Activated CD8-positive, alpha-beta memory T cell treated with anti-CD3 and anti-CD28 coated beads, Interleukin-2, amount 50 U/mL, for 48 hours (primary cell): ENCODE data around the gene RNF175.
A peak's percentile ranks its signal among the peaks of the same experiment; 100 is the strongest.

Experiments
- DNase-seq: peaks from one replicate; pipeline ENCODE4 v3.0.0-alpha.2; 2020

Gene RNF175

DNA sequence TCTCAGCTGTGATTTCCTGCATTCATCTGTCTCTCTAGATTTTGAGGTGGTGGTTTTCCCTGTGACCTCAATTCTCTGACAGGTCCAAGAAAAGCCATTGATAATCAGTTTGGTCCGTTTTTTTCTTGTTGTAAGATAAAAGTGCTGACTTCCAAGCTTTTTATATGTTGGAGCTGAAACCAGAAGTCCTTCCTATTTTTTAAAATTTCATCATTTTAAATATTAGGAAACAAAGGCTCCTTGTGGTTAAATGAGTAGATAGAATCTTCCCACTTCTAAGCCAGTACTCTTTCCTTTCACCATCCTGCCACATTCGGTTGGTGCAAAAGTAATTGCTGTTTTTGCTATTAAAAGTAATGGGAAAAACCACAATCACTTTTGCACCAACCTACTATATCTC is 18.3 kb downstream of the RNF175 start:
- DNase-seq, result no peak

DNA sequence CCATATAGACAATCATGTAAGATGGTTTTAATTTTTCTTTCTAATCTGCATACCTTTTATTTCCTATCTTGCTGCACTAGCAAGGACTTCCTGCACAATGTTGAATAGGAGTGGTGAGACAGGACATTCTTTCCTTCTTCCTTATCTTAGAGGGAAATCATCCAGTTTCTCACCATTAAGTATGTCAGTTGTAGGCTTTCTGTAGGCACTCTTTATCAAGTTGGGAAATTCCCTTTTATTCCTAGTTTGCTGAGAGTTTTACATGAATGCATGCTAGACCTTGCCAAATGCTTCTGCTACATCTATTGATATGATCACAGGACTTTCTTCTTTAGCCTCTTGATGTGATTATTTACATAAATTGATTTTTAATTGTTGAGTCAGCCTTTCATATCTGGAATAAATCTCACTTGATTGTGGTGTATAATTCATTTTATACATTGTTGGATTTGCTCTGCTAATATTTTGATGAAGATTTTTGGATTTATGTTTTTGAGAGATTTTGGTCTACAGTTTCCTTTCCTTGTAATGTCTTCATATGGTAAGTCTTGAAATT is 23.8 kb downstream of the RNF175 start:
- no peak for DNase-seq

DNA sequence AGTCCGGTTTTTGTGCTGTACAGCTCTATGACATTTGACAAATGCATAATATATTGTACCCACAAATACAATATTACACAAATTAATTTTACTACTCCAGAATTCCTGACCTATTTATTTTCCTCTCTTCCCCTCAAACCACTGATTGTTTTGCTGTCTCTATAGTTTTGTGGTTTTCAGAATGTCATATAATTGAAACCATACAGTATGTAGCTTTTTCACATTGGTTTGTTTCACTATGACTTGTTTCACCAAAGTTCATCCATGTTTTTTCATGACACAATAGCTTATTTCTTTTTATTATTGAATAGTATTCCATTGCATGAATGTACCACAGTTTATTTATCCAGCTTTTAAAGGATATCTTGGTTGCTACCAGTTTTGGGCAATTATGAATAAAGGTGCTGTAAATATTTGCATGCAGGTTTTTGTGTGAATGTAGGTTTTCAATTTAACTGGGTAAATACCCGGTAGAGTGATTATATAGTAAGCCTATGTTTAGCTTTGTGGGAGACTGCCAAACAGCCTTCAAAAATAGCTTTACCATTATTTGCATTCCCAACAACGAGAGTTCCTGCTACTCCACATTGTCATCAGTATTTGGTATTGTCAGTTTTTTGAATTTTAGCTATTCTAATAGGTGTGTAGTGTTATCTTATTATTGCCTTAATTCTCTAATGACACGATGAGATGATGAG is 25.9 kb downstream of the RNF175 start:
- DNase-seq, result no peak

DNA sequence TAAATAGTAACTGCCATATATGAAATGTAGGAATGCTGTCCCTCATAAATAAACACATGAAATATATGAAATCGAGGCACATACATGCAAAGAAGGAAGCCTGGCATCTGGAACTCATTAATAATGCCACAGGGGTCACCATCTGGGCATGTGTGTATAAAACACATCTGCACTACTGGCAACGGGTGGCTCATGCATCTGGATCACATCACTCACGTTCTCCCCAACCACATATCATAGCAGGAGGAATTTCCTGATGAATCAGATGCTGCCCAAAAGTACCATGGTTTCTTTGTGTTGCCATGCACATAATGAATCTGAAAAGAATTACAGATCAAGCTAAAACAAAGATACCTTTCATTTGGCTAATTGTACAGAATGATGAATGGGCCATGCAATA is 28.6 kb downstream of the RNF175 start:
- no peak for DNase-seq

DNA sequence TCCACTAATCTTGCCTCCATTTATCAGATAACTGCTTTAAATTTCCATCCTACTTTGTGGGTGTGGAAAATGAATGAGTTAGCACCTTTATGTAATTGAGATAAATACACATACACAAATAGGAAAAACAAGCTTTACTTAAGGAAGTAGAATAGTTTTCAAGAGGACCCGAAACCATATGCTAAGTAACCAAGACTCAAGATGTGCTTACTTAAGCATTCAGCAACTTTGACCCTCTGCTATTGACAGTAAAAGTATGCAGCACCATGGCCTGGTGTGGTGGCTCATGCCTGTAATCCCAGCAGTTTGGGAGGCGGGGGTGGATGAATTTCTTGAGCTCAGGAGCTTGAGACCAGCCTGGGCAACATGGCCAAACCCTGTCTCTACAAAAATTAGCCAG is 29.9 kb downstream of the RNF175 start:
- no peak for DNase-seq

DNA sequence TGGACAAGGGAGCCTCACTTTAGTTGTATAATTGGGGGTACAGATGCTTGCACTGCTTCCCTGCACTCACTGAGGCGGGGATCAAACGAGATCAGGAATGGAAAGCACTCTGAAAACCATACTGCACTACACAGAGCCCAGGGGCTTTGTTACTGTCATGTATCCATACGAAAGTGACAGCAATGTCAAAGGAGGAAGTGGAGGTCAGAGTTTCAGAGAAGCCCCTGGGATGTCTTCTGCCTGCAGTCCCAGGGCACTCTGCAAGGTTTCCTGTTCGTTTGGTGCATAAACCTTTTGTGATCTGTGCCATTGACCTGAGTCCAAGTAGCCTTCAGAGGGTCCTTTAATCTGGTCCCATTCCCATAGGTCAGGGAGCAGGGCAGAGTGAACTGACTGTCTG is 31.2 kb downstream of the RNF175 start:
- no peak for DNase-seq

DNA sequence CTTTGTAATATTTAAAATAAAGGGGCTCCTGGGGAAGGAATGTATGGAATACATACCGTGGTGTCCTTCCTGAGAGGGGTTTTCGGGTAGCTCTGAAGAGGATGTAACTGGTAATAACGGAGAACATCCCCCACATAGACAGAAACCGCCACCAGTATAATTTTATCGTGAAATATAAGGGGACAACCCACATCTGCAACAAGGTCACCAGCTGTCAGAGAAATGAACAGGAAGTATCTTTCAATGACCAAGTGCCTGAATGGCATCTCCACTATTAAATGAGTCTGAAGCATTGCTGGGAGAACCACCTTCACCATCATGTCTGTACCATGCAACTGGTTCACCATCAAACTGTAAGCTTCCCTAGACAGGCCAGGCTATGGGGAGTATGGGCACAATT is 31.7 kb downstream of the RNF175 start:
- DNase-seq, result no peak

DNA sequence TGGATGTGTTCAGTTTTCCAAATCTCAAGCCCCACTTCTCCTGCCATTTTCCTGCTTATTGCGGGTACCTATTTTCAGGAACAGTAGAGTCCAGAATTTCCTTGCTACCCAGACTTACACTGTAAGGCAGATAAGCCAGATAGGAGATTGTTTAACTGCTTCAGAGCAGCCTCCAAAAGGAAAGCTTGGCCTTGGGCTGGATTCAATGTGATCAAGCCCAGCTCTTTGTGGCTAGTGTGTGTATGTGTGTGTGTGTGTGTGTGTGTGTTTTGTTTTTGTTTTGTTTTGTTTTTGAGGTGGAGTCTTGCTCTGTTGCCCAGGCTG is 34.0 kb downstream of the RNF175 start:
- no peak for DNase-seq

DNA sequence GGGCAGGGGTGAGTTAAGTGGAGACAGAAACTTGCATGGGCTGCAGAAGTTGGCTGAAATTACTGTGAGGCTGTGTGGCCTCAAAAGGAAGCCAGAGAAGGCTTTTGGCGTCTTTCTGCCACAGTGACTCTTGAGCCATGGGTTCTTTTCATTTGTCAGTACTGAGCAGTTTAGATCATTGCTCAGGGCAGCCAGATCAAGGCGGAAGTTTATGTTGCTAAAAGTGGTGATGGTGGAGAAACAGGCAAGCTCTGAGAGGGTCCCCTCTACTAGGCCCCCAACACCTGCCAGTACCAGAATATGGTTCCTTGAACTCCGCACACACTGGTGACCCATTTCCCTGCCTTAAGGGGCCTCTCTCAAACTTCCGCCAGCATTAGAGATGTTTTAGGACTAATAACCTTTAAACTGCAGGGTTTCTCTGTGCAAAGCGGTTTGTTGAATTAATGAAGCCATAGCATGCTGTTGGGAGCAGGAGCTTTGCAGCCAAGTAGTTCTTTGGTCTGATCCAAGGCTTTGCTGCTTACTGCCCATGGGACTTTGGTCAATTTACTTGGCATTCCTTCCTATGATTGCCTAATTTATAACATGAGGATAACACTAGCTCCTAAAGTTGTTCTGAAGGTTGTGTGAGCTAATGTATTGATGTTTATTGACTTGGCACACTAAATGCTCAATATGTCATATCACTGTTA is 34.5 kb downstream of the RNF175 start:
- no peak for DNase-seq

DNA sequence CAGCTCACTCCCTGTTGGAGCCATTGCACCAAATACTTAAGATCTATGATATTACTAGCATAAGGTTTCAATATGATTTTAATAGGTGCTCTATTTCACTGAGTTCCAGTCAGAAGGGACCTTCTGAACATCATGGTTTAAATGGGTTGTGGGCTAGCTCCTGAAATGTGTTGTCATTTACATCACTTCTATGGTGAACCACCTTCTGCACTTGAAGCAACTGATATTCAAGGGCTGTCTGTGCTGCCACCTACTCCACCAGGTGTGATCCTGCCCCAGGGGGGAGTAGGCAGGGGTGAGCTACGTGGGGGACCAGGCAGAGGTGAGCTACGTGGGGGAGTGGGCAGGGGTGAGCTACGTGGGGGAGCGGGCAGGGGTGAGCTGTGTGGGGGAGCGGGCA is 35.2 kb downstream of the RNF175 start:
- DNase-seq, result no peak

DNA sequence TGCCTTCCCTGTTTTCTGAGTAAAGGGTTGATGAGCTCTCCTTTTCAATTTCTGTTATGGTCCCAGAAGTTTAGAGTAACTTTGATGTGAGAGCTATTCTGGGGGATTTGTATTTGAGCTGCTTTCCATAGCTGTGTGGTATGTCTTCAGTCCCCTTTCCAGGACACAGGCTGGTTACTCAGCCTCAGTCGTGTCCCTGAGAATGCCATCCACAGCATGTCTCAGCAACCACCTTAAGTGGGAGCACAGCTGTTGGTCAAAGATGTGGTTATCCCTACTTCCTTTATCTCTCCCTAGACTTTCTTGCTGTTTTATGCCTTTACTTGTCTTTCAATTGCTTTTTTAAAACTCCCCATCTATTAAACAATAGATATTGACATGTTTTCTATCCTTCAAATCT is 37.8 kb downstream of the RNF175 start:
- DNase-seq, result no peak

DNA sequence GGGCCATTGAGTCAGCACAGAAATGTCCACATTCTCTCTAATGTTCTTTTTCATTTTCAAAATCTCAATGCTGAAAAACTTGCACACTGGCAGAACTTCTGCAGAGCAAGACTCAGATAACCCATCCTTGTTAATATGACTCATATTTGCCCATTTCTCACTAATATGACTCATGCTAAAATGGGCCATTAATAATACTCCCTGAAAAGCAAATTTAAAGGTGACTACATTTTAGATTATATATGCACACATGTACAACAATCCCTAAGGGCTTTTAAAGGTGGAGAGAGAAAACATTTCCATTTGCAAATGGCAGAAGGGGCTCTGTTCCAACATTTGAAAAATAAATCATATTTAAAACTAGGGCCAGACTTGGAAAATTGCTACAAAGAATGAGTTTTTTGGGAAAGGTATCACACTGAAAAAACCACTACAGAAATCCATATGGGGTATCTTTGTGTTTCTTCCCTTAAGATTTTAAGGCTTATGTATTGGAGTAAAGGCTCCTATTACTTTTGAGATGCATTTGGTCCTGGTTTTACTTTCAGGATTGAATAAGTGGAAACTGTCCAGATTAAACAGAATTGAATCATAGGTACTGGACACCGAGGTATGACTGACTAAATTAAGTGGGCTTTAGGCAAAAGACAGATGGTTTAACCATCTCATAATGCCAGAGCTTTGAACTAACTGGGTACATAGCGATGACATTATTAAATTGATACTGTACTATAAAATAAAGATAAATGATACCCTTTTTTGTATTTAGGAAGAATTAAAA is 45.8 kb downstream of the RNF175 start:
- no peak for DNase-seq

DNA sequence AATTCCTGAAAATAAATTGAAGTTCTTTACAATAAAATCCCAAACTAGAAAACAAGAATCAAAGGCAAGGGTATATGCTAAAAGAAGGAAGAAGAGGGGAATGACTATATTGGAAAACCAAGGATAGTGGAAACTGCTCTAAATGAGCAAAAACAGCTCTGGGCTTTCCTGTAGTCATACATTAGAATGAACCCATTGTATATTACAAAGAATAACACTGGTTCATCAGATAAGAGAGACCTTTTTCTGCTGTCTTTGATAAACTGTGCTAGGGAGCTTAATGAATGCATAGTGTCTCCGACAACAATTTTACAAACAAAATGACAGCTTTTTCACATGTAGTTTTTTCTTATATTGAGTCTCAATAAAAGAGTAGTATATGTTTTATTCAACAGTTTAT is 49.1 kb downstream of the RNF175 start:
- DNase-seq, result no peak

DNA sequence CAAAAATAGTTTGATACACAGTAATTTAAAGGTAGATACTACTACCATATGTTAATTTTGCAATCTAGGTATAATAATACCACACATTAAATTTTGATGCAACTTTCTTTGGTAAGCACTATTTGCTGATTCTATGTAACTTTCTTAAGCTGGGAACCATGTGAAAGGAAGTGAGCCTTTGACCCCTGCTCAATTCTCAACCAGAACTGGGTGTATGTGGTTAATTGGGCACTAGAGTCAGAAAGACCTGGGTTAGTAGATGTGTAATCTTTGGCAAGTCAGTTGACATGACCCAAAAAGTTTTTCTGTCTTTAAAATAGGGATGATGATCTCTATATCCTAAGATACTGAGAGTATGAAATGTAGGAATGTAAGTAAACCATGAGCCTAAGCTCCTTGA is 53.3 kb downstream of the RNF175 start:
- no peak for DNase-seq

DNA sequence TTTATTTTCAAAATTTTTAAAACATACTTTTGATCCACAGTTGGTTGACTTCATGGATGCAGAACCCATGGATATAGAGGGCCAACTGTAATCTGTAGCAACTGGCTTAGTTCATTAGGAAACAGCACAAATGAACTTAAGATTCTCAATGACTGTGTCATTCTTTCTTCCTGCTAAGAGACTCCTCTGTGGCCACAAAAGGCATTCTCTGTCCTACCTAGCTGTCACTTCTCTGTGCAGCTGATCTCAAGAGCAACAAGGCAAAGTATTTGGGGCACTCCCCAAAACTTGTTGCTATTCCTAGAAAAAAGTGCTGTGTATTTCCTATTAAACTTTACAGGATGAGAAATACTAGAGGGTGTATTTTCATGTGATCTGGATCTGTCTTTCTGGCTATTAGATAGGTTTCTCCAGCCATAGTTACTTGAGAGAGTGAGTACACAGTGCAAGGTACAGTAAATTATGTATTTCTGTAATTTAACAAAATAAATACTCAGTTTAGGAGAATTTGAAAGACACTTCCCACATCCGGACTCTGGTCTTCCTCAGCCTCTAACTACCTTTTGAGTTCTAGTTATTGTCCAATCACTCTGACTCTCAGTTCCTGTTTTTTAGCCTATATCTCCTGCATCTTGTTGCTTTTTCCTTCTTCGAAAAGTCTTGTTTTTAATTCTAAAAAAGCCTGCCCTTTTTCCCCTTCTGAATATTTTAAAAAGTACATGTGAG is 53.9 kb downstream of the RNF175 start:
- DNase-seq, result no peak

DNA sequence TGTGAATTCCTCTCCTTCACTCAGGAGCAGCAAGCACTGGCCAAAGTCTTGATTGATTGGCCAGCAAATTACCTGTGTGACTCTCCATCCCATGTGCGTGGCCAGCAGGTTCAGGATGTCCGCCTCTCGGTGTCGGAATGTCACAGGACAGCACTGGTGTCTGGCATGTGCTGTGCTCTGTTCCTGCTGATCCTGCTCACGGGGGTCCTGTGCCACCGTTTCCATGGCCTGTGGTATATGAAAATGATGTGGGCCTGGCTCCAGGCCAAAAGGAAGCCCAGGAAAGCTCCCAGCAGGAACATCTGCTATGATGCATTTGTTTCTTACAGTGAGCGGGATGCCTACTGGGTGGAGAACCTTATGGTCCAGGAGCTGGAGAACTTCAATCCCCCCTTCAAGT is 55.3 kb downstream of the RNF175 start:
- no peak for DNase-seq

DNA sequence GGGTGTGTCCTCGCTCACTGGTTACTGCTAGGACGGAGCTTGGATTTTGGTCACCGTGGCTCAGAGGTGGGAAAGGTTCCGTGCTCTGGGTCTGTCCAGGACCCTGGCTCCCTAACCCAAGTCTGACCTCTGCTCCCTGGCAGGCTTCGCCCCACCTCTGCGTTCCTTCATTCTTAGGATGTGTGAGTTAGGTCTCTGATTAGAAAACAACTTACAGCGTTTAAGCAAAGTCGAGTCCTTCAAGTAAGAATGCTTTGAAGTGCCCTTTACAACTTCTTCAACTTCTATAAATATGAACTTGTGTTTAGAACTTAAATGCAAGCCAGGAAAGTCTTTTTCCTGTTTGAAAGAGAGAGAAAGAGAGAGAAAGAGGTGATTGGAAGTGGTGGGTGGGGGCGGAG is 74.9 kb downstream of the RNF175 start:
- no peak for DNase-seq

DNA sequence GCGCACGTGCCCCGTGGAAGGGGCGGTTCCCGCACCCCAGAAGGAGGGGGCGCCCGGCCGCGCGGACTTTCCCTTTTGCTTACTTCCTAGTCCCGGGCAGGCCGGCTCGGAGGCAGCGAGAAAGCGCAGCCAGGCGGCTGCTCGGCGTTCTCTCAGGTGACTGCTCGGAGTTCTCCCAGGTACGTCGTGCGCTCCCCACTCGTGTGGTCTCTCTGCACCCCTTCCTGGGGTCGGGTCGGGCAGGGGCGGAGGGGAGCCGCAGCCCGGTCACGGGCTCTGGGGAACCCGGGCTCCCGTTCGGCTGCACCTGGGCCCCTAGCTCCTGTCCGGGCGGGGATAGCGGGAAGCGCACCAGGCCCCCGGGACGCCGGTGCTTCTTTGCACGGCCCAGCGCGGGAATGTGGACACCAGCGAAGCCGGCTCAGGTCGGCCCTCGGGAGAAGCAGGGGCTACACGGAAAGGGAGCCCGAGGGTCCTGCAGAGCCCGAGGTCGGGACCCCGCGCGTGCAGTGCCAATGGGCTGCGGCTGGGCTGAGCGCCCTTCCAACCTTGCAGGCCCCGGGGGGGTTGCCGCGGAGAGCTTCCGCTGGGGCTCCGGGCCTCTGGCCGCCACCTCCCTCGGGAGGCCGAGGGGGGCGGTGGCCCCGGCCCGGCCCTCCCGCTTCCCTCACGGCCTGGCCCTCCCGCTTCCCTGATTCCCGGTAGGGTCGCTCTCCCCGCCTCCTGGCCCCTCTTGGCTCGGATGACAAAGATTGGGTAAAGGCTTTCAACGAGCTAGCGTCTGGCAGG is 75.4 kb downstream of the RNF175 start, which contains the start of gene TLR2:
TLR2 (plus strand) TSS at position 99 of the 789 bp plus-strand sequence. CDS start 18,628 bp downstream, outside the sequence.
- DNase-seq, result peak; percentile 79

DNA sequence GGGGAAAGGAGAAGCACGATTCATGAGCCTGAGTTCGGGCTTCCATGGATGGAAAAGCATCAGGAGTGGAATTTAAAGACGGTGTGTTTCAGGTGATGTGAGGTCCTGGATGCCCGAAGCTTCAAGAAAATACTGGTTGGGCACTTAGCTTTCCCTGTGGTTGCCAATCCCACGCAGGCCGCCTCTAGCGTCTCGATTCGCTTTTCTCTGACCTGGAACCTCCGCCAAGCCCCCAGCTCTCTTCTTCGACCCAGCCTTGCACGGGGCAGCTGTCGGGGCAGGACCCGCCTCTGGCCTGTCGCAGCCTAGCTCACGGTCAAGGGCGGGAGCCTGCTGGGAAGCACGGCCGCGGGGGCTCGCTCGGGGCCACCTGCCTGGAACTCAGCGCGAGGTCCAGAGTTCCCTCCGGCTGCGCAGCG is 76.1 kb downstream of the RNF175 start:
- no peak for DNase-seq

DNA sequence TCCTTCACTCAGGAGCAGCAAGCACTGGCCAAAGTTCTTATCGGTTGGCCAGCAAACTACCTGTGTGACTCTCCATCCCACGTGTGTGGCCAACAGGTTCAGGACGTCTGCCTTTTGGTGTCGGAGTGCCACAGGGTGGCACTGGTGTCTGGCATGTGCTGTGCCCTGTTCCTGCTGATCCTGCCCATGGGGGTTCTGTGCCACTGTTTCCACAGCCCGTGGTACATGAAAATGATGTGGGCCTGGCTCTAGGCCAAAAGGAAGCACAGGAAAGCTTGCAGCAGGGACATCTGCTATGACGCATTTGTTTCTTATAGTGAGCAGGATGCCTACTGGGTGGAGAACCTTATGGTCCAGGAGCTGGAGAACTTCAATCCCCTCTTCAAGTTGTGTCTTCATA is 80.3 kb downstream of the RNF175 start:
- no peak for DNase-seq

DNA sequence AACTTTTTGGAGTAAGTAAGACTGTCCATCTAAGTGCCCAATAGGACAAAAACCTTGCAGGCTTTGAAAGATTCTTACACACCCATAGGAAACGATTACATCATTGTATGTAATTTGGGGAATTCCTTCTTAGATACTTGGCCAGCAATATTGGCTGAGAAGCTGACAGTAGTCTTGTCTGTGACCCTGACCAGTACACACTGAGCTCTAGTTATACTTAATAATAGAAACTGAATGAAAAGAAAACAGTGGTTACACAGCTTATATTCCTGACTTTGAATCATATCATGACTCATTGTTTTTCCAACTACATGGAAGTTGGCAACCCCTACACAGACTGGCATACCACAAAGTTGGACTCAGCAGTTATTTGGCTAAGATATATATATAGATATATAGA is 82.8 kb downstream of the RNF175 start:
- no peak for DNase-seq

DNA sequence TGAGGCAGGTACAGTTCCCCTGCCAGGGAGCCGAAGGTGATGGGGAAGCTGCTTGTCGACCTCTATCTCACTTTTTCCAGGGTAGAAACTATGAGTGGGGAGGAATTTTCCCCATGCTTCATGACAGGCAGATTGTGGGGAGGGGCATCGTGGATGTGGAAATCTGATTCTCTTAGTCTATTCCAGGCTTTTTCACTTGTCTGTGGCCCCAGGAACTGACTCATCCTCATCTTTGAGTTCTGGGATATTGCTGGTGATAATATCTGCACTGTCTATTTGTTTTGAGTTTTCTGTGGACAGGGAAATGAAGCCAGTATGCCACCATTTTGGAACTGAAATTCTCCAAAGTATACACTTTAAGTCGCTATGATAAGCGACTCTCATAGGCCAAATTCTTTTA is 83.3 kb downstream of the RNF175 start:
- no peak for DNase-seq
